Endodermal cell (in vitro differentiated cells): ENCODE results near the gene MCFD2. TPM values are rescaled to one million over a fixed set of nuclear protein-coding genes. Genes with fewer than 3 reads are reported as not detected.
A peak's percentile ranks its signal among the peaks of the same experiment; 100 is the strongest.

Source experiments
- DNase-seq: peaks from one replicate; pipeline ENCODE4 v3.0.0-alpha.2; 2017
- H3K27ac ChIP-seq: 2 replicates; pipeline ENCODE4 v1.5.1; 2013; ENCODE audit warnings: mild to moderate bottlenecking, low read depth, low read length, moderate library complexity
- H3K27me3 ChIP-seq: 2 replicates; pipeline ENCODE4 v1.6.1; 2013; ENCODE audit warnings: mild to moderate bottlenecking, low read length, moderate library complexity; ENCODE audit not compliant: insufficient read depth, control insufficient read depth, poor library complexity, severe bottlenecking
- H3K36me3 ChIP-seq: 2 replicates; pipeline ENCODE4 v1.7.0; 2013; ENCODE audit warnings: mild to moderate bottlenecking, low read length, moderate library complexity; ENCODE audit not compliant: control insufficient read depth, insufficient read depth
- H3K4me1 ChIP-seq: one replicate; pipeline ENCODE4 v1.7.0; 2013; ENCODE audit warnings: low read length; ENCODE audit not compliant: control insufficient read depth, insufficient read depth
- H3K4me3 ChIP-seq: 2 replicates; pipeline ENCODE4 v1.5.1; 2013; ENCODE audit warnings: mild to moderate bottlenecking, low read length, moderate library complexity
- H3K9ac ChIP-seq: 2 replicates; pipeline ENCODE4 v1.6.1; 2013; ENCODE audit warnings: mild to moderate bottlenecking, low read length, moderate library complexity; ENCODE audit not compliant: poor library complexity, severe bottlenecking; ENCODE audit errors: extremely low read depth
- H3K9me3 ChIP-seq: 2 replicates; pipeline ENCODE4 v1.6.1; 2013; ENCODE audit warnings: mild to moderate bottlenecking, low read length, moderate library complexity; ENCODE audit not compliant: control insufficient read depth
- H3K27ac Mint-ChIP-seq: 2 replicates; pipeline ENCODE4 v1.8.0; 2020; ENCODE audit warnings: mixed read lengths
- H3K27me3 Mint-ChIP-seq: 2 replicates; pipeline ENCODE4 v1.8.0; 2021; ENCODE audit warnings: mild to moderate bottlenecking, mixed read lengths; ENCODE audit not compliant: insufficient read depth
- H3K36me3 Mint-ChIP-seq: 2 replicates; pipeline ENCODE4 v1.8.0; 2020; ENCODE audit warnings: low read depth, mixed read lengths
- H3K4me1 Mint-ChIP-seq: 2 replicates; pipeline ENCODE4 v1.8.0; 2020; ENCODE audit warnings: mixed read lengths
- H3K4me3 Mint-ChIP-seq: 2 replicates; pipeline ENCODE4 v1.8.0; 2020; ENCODE audit warnings: mild to moderate bottlenecking, moderate library complexity, mixed read lengths
- H3K9me3 Mint-ChIP-seq: 2 replicates; pipeline ENCODE4 v1.8.0; 2020; ENCODE audit warnings: mild to moderate bottlenecking, mixed read lengths
- WGBS, 2 experiments: methylation state at CpG; one replicate each; pipeline versions ENCODE4 v1.1.5 to v1.1.7; 2013; ENCODE audit warnings: missing lambda C conversion rate in 2 of 2, mixed read lengths in 1 of 2; ENCODE audit not compliant: insufficient coverage in 1 of 2, insufficient read length in 1 of 2; 5-methylcytosine and 5-hydroxymethylcytosine counted together
- total RNA-seq, 2 donors: library from RNA; stranded (reverse); fragmentation: NEBNext Ultra II Directional in 1 of 2; extraction: Animal tissue kit (Norgen Biotek cat#: 25700) in 1 of 2; gene quantifications; 2 replicates in 1 of 2; 3 replicates in 1 of 2; pipeline ENCODE4 v1.2.1, GENCODE V29; 2021
- TF ChIP-seq, protein P1 (sequence below): fragments of 200-600 bp; sonication (generic); conservative IDR thresholded peaks from 2 replicates; pipeline ENCODE4 v1.5.0; 2021; ENCODE audit warnings: antibody characterized with exemption, mild to moderate bottlenecking

MCFD2 gene
- total RNA-seq, 2 donors from 2014 or later: 82.4 to 82.9 TPM

DNA sequence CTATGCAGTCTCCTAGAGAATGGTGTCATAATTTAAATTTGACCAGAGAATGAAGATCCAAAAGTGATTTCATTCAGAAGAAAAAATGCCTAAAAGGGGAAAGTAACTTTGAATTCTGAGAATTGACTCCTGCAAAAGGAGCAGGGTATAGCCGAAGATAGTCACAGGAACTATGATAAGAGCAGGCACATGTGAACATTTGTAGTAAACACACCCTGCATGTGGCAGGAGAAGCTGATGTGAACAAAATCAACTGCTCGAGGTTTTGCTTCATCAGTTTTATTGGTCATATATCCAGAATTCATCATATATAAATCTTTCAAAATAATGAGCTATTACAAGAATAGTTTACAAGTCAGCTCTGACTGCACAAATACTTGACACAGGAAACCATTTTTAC lies 14.0 kb downstream of the MCFD2 start:
- no peak overlapping the region for H3K4me3 Mint-ChIP-seq
- H3K27ac Mint-ChIP-seq: no peak overlapping the region
- H3K9ac ChIP-seq: no peak overlapping the region
- no peaks in the 10 kb centered on the region for H3K9me3 Mint-ChIP-seq
- no peaks in the 10 kb centered on the region for H3K27me3 ChIP-seq
- peaks cover 9% of the 10 kb centered on the region for H3K9me3 ChIP-seq
- H3K27ac ChIP-seq: no peak overlapping the region
- peak overlapping the region; percentile 57 for H3K4me3 ChIP-seq
- no peak for DNase-seq
- 91 to 94% methylated on average over 2 of the region's 2 CpGs for WGBS, 2 experiments
- H3K4me1 ChIP-seq: peaks cover 9% of the 10 kb centered on the region
- peaks cover 36% of the 10 kb centered on the region for H3K36me3 Mint-ChIP-seq
- TF ChIP-seq, protein P1, sequence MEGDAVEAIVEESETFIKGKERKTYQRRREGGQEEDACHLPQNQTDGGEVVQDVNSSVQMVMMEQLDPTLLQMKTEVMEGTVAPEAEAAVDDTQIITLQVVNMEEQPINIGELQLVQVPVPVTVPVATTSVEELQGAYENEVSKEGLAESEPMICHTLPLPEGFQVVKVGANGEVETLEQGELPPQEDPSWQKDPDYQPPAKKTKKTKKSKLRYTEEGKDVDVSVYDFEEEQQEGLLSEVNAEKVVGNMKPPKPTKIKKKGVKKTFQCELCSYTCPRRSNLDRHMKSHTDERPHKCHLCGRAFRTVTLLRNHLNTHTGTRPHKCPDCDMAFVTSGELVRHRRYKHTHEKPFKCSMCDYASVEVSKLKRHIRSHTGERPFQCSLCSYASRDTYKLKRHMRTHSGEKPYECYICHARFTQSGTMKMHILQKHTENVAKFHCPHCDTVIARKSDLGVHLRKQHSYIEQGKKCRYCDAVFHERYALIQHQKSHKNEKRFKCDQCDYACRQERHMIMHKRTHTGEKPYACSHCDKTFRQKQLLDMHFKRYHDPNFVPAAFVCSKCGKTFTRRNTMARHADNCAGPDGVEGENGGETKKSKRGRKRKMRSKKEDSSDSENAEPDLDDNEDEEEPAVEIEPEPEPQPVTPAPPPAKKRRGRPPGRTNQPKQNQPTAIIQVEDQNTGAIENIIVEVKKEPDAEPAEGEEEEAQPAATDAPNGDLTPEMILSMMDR: no peak
- H3K4me1 Mint-ChIP-seq: peaks cover 20% of the 10 kb centered on the region
- no peaks in the 10 kb centered on the region for H3K27me3 Mint-ChIP-seq
- peaks cover 24% of the 10 kb centered on the region for H3K36me3 ChIP-seq

DNA sequence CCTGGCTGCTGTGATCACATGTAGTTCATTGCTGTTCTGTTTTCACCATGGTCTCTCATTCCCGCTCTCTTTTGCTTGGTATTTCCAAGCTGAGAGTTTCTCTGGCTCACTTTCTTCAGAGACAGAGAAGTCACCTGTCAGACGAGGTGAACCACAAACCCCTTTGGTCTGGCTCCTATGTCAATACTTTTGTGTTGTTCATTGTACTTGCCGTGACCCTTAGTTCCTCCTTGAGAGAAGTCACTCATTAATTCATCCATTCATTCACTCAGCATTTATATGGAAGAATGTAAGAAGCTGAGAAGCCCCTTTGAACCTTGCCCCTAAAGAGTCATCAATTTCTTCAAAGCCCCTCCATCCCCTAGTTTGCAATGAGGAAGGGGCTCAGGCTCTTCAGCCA lies 15.2 kb downstream of the MCFD2 start:
- H3K36me3 Mint-ChIP-seq: peaks cover 28% of the 10 kb centered on the region
- Histone ChIP-seq H3K27ac (no peak overlapping the region), H3K27me3 (no peaks in the 10 kb centered on the region), H3K9ac (no peak overlapping the region), H3K9me3 (peaks cover 9% of the 10 kb centered on the region), H3K4me3 (no peak overlapping the region), H3K36me3 (peaks cover 11% of the 10 kb centered on the region), H3K4me1 (peaks cover 9% of the 10 kb centered on the region)
- peaks cover 20% of the 10 kb centered on the region for H3K4me1 Mint-ChIP-seq
- TF ChIP-seq, protein P1: no peak
- H3K27me3 Mint-ChIP-seq: no peaks in the 10 kb centered on the region
- no peak overlapping the region for H3K4me3 Mint-ChIP-seq
- WGBS, 2 experiments: 95 to 100% methylated on average over 1 to 3 of the region's 3 CpGs
- no peak for DNase-seq
- no peak overlapping the region for H3K27ac Mint-ChIP-seq
- no peaks in the 10 kb centered on the region for H3K9me3 Mint-ChIP-seq

DNA sequence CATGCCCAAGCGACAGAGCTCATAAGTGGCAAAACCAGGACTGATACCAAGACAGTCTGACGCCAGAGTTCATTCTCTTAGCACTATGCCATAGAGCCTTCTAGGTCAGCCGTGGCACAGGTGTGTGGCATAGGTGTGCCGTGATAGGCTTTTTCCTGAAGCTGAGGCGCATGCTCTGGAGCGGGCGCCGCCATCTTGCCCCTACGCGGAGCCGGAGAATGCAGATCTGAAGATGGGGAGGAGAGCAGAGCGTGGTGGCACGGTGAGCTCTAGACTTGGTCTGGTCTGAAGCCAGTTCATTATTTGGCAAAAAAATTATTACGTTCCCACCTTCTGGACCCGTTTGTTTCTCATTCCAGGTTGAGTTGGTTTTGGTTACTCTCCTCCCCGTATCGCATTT lies 16.6 kb downstream of the MCFD2 start:
- H3K27ac Mint-ChIP-seq: no peak overlapping the region
- TF ChIP-seq, protein P1: no peak

More for the DNA sequence above, 16.6 kb downstream of the MCFD2 start:
- peaks cover 15% of the 10 kb centered on the region for H3K36me3 Mint-ChIP-seq
- no peak for DNase-seq
- Histone ChIP-seq H3K4me3 (no peak overlapping the region), H3K4me1 (peaks cover 9% of the 10 kb centered on the region), H3K9me3 (peaks cover 9% of the 10 kb centered on the region), H3K36me3 (peaks cover 6% of the 10 kb centered on the region), H3K27ac (no peak overlapping the region), H3K9ac (no peak overlapping the region), H3K27me3 (no peaks in the 10 kb centered on the region)
- H3K27me3 Mint-ChIP-seq: no peaks in the 10 kb centered on the region
- no peaks in the 10 kb centered on the region for H3K9me3 Mint-ChIP-seq
- H3K4me3 Mint-ChIP-seq: no peak overlapping the region
- WGBS, 2 experiments: 96% methylated on average over 15 to 17 of the region's 17 CpGs
- peaks cover 17% of the 10 kb centered on the region for H3K4me1 Mint-ChIP-seq
